HCT116 (cell line): Measurements from ENCODE around the gene ADH1C. TPM values are rescaled to one million over a fixed set of nuclear protein-coding genes. Genes with fewer than 3 reads are reported as not detected.

Experiments
- ATAC-seq: fragments of 200-7000 bp; cut with Tn5 transposase; 2 replicates; pipeline ENCODE4 v1.9.1; 2020; ENCODE audit warnings: mild to moderate bottlenecking, moderate library complexity
- BruUV-seq: library from RNA; stranded (reverse); fragments of 400-500 nt; replicated peaks from 2 replicates; lab custom pipeline; 2021; lab: Mats Ljungman, UMichigan
- CTCF ChIA-PET: fragments of 300-600 bp; sonication (Branson Sonifier 250); formaldehyde crosslinking; loops from one replicate; lab custom pipeline; 2021; ENCODE audit warnings: antibody characterized with exemption; lab: Charles Lee
- POLR2A ChIA-PET: fragments of 300-600, 350-600 bp; sonication (Branson Sonifier 250); formaldehyde crosslinking; loops from one replicate; lab custom pipeline; 2021; ENCODE audit warnings: antibody characterized with exemption; lab: Charles Lee
- RAD21 ChIA-PET, 2 experiments: fragments of 300-600 bp; sonication (Branson Sonifier 250); formaldehyde crosslinking; loops; one replicate each; lab custom pipeline; 2023; ENCODE audit warnings: low total read pairs in 2 of 2; ENCODE audit not compliant: uncharacterized antibody in 2 of 2, unreplicated experiment in 2 of 2, low non-redundant PET in 1 of 2; lab: Charles Lee
- DNase-seq: peaks from one replicate; pipeline ENCODE4 v3.0.0-alpha.2; 2010; ENCODE audit warnings: low read depth, low spot score
- H2AFZ ChIP-seq: fragments of 200-600 bp; shearing (Covaris generic), sonication (generic); 2 replicates; pipeline ENCODE4 v1.6.1; 2017; ENCODE audit warnings: low read depth, mixed run types, mixed read lengths, antibody characterized with exemption, low read length; ENCODE audit not compliant: poor library complexity, severe bottlenecking
- H3K27ac ChIP-seq: 2 replicates; pipeline ENCODE4 v1.5.1; 2012; ENCODE audit warnings: low read depth, low read length
- H3K27me3 ChIP-seq: fragments of 200-600 bp; sonication (generic); 2 replicates; pipeline ENCODE4 v1.6.1; 2016; ENCODE audit warnings: mixed run types, low read length, mixed read lengths; ENCODE audit not compliant: insufficient read depth
- H3K36me3 ChIP-seq, 2 experiments: fragments of 200-500 bp in 1 of 2; fragments of 200-600 bp in 1 of 2; sonication (Bioruptor generic) in 1 of 2; sonication (generic) in 1 of 2; 2 replicates each; pipeline versions ENCODE4 v1.5.1 to v1.6.1; 2014 to 2016; ENCODE audit warnings: low read length in 2 of 2, inconsistent platforms in 1 of 2, mixed read lengths in 1 of 2, mixed run types in 1 of 2; ENCODE audit not compliant: insufficient read depth in 2 of 2, control insufficient read depth in 1 of 2
- H3K4me1 ChIP-seq, 2 experiments: fragments of 200-600 bp in 1 of 2; sonication (generic) in 1 of 2; 2 replicates each; pipeline versions ENCODE4 v1.5.1 to v1.6.1; 2012 to 2017; ENCODE audit warnings: low read length in 2 of 2, inconsistent platforms in 1 of 2, mild to moderate bottlenecking in 1 of 2, mixed read lengths in 1 of 2, mixed run types in 1 of 2, moderate library complexity in 1 of 2; ENCODE audit not compliant: insufficient read depth in 2 of 2, control insufficient read depth in 1 of 2
- H3K4me2 ChIP-seq: fragments of 200-600 bp; sonication (generic); 2 replicates; pipeline ENCODE4 v1.6.1; 2017; ENCODE audit warnings: mixed run types, low read length, mixed read lengths
- H3K4me3 ChIP-seq, 2 experiments: fragments of 200-600 bp in 1 of 2; sonication (generic) in 1 of 2; replicated peaks in 1 of 2; 2 replicates each; pipeline ENCODE4 v1.5.1; 2011 to 2016; ENCODE audit warnings: low read length in 2 of 2, control low read depth in 1 of 2, low read depth in 1 of 2, mild to moderate bottlenecking in 1 of 2, mixed read lengths in 1 of 2, mixed run types in 1 of 2
- H3K79me2 ChIP-seq: fragments of 200-600 bp; sonication (generic); 2 replicates; pipeline ENCODE4 v1.6.1; 2017; ENCODE audit warnings: mild to moderate bottlenecking, mixed run types, low read length, moderate library complexity, mixed read lengths; ENCODE audit not compliant: insufficient read depth
- H3K9ac ChIP-seq: fragments of 200-600 bp; sonication (generic); 2 replicates; pipeline ENCODE4 v1.6.1; 2016; ENCODE audit warnings: low read length, mixed read lengths
- H3K9me2 ChIP-seq: fragments of 200-600 bp; sonication (generic), shearing (Covaris generic); 2 replicates; pipeline ENCODE4 v1.6.1; 2017; ENCODE audit warnings: mixed run types, mild to moderate bottlenecking, moderate library complexity; ENCODE audit not compliant: insufficient read depth
- H3K9me3 ChIP-seq, 2 experiments: fragments of 200-500 bp in 1 of 2; fragments of 200-600 bp in 1 of 2; sonication (Bioruptor generic) in 1 of 2; sonication (generic) in 1 of 2; 2 replicates each; pipeline ENCODE4 v1.6.1; 2014 to 2017; ENCODE audit warnings: low read length in 2 of 2, mixed read lengths in 2 of 2, inconsistent platforms in 1 of 2, low read depth in 1 of 2, mild to moderate bottlenecking in 1 of 2, mixed run types in 1 of 2, moderate library complexity in 1 of 2; ENCODE audit not compliant: control insufficient read depth in 1 of 2, insufficient read depth in 1 of 2
- H4K20me1 ChIP-seq: fragments of 200-600 bp; sonication (generic), shearing (Covaris generic); 2 replicates; pipeline ENCODE4 v1.6.1; 2017; ENCODE audit warnings: mixed run types, mild to moderate bottlenecking, moderate library complexity; ENCODE audit not compliant: insufficient read depth
- CBX3 ChIP-seq: IDR thresholded peaks from 2 replicates; pipeline ENCODE4 v1.6.1; 2012; ENCODE audit warnings: low read depth
- CEBPB ChIP-seq: IDR thresholded peaks from 2 replicates; pipeline ENCODE4 v1.6.1; 2012; ENCODE audit warnings: low read depth
- EZH2 ChIP-seq: fragments of 200-600 bp; sonication (generic); IDR thresholded peaks from 2 replicates; pipeline ENCODE4 v1.6.1; 2017; ENCODE audit warnings: antibody characterized with exemption, mixed run types
- EZH2phosphoT487 ChIP-seq: fragments of 200-600 bp; IDR thresholded peaks from 2 replicates; pipeline ENCODE4 v1.6.1; 2018; ENCODE audit warnings: antibody characterized with exemption, borderline replicate concordance
- FOSL1 ChIP-seq: IDR thresholded peaks from 2 replicates; pipeline ENCODE4 v1.6.1; 2012; ENCODE audit warnings: low read depth
- MAX ChIP-seq: IDR thresholded peaks from 2 replicates; pipeline ENCODE4 v1.6.1; 2012
- POLR2AphosphoS5 ChIP-seq: IDR thresholded peaks from 2 replicates; pipeline ENCODE4 v1.6.1; 2011; ENCODE audit warnings: mild to moderate bottlenecking, low read depth, low read length, moderate library complexity
- REST ChIP-seq: IDR thresholded peaks from 2 replicates; pipeline ENCODE4 v1.6.1; 2012; ENCODE audit warnings: low read depth
- SIN3A ChIP-seq: IDR thresholded peaks from 2 replicates; pipeline ENCODE4 v1.6.1; 2012; ENCODE audit warnings: low read depth
- SP1 ChIP-seq: IDR thresholded peaks from 2 replicates; pipeline ENCODE4 v1.6.1; 2012; ENCODE audit warnings: low read depth
- SRF ChIP-seq: IDR thresholded peaks from 2 replicates; pipeline ENCODE4 v1.6.1; 2012; ENCODE audit warnings: low read depth
- YY1 ChIP-seq: IDR thresholded peaks from 2 replicates; pipeline ENCODE4 v1.6.1; 2011; ENCODE audit warnings: low read length, low read depth, moderate library complexity, mild to moderate bottlenecking; ENCODE audit not compliant: insufficient replicate concordance; ENCODE audit errors: extremely low read depth
- intact Hi-C: fragments of 100-400 bp; cut with micrococcal nuclease; formaldehyde crosslinking; loops from 2 replicates; pipeline ENCODE4 v1.10.0; 2022
- total RNA-seq: library from RNA; stranded (reverse); gene quantifications from one replicate; pipeline ENCODE4 v1.2.1, GENCODE V29; 2021; ENCODE audit not compliant: unreplicated experiment

The ADH1C gene
- total RNA-seq, 1 experiment from 2014 or later: not detected

- no peaks in the 10 kb centered on the region for H3K27me3 ChIP-seq
- no peak overlapping the region for H3K27ac ChIP-seq
- POLR2A ChIA-PET: no interaction called here
- H3K36me3 ChIP-seq: no peaks in the 10 kb centered on the region
- no peak overlapping the region for H3K4me3 ChIP-seq
- no peaks in the 10 kb centered on the region for H4K20me1 ChIP-seq
- H3K4me2 ChIP-seq: no peak overlapping the region
- H3K9me3 ChIP-seq: peaks cover 3 to 4% of the 10 kb centered on the region in 2 experiments; a peak in 1 of 4 replicates
- intact Hi-C loops: no loop called here
- H3K4me1 ChIP-seq: no peaks in the 10 kb centered on the region
- BruUV-seq: no TSS peak
- no peaks in the 10 kb centered on the region for H3K79me2 ChIP-seq
- RAD21 ChIA-PET: no interaction called here
- TF ChIP-seq SRF (no peak), CBX3 (no peak), EZH2 (no peak), CEBPB (no peak), REST (no peak), YY1 (no peak), EZH2phosphoT487 (no peak), SIN3A (no peak), FOSL1 (no peak), SP1 (no peak), MAX (no peak), POLR2AphosphoS5 (no peak)
- DNase-seq: no peak
- CTCF ChIA-PET: no interaction called here
- H3K9ac ChIP-seq: no peak overlapping the region
- no peak overlapping the region for H2AFZ ChIP-seq
- H3K9me2 ChIP-seq: no peaks in the 10 kb centered on the region
- ATAC-seq: no peak
Measured at GRCh38 chr4:99390055-99390454, 37.5 kb upstream of the ADH1C start.
